HL-60/S4 treated with retinoic acid at 250 ng/mL for 4 days and 3 days (cell line): Measurements from ENCODE around the gene MROH9.

Experiments used
- in situ Hi-C: fragments of 300-500 bp; cut with MboI; formaldehyde crosslinking; loops from 2 replicates; pipeline ENCODE4 v1.7.0; 2022; ENCODE audit warnings: low sequenced_read_pairs

MROH9 gene

GRCh38 chr1:171081763-171082201 lies 146.4 kb downstream of the MROH9 start:
- in situ Hi-C loops, result no loop called here

- in situ Hi-C loops, result no loop called here
These were observed 147.3 kb downstream of the MROH9 start for GRCh38 chr1:171082606-171083005.

GRCh38 chr1:171083222-171083621 lies 147.9 kb downstream of the MROH9 start:
- in situ Hi-C loops, result no loop called here

- in situ Hi-C loops, result no loop called here
These were observed 148.8 kb downstream of the MROH9 start for GRCh38 chr1:171084091-171084490.

GRCh38 chr1:171084870-171085269 lies 149.5 kb downstream of the MROH9 start:
- in situ Hi-C loops, result no loop called here

GRCh38 chr1:171087896-171088295 lies 152.6 kb downstream of the MROH9 start:
- in situ Hi-C loops, result no loop called here

GRCh38 chr1:171090604-171091003 lies 155.3 kb downstream of the MROH9 start, which contains the start of gene FMO3:
Gene FMO3 (plus strand): TSS chr1:171090905. CDS start chr1:171092659, 1,754 bp downstream.
- in situ Hi-C loops, result no loop called here

- in situ Hi-C loops, result no loop called here
These were observed 168.5 kb downstream of the MROH9 start for GRCh38 chr1:171103862-171104261.

GRCh38 chr1:171107262-171107940 lies 172.1 kb downstream of the MROH9 start:
- in situ Hi-C loops, result no loop called here

GRCh38 chr1:171107969-171108368 lies 172.6 kb downstream of the MROH9 start:
- in situ Hi-C loops, result no loop called here

- in situ Hi-C loops, result no loop called here
These were observed 174.6 kb downstream of the MROH9 start for GRCh38 chr1:171109966-171110365.

GRCh38 chr1:171110621-171111326 lies 175.4 kb downstream of the MROH9 start:
- in situ Hi-C loops, result no loop called here

GRCh38 chr1:171112119-171112518 lies 176.8 kb downstream of the MROH9 start:
- in situ Hi-C loops, result no loop called here

- in situ Hi-C loops, result no loop called here
These were observed 178.0 kb downstream of the MROH9 start for GRCh38 chr1:171113382-171113781.
